ENCODE data around the gene SLC66A2.
"Not testable (repeated sequence)": the region's sequence is repeated elsewhere in the genome, so short reads cannot be mapped to it uniquely, and the experiment has no call there.

SLC66A2 gene

DNA sequence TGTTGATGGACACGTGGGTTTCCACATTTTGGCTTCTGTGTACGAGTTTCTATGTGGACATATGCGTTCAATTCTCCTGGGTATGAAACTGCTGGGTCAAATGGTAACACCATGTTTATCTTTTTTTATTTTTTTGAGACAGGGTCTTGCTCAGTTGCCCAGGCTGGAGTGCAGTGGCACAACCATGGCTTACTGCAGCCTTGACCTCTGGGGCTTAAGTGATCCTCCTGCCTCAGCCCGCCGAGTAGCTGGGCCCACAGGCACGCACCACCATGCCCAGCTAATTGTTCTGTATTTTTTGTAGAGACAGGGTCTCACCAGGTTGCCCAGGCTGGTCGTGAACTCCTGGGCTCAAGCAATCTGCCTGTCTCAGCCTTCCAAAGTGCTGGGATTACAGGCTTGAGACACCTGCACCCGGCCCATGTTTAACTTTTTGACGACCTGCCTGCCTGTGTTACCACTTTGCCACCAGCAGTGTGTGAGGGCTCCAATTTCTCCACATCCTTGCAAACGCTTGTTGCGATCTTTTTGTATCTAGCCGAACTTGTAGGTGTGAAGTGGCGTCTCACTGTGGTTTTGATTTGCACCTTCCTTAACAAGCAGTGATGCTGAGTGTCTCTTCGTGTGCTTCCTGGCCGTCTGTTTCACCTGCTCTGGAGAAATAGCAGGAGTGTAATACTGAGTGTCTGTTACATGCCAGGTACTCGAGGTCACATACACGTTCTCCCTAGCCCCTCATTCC is 19.9 kb upstream of the SLC66A2 start:
- no peak for DNase-seq (ENCODE audit: low spot score)

DNA sequence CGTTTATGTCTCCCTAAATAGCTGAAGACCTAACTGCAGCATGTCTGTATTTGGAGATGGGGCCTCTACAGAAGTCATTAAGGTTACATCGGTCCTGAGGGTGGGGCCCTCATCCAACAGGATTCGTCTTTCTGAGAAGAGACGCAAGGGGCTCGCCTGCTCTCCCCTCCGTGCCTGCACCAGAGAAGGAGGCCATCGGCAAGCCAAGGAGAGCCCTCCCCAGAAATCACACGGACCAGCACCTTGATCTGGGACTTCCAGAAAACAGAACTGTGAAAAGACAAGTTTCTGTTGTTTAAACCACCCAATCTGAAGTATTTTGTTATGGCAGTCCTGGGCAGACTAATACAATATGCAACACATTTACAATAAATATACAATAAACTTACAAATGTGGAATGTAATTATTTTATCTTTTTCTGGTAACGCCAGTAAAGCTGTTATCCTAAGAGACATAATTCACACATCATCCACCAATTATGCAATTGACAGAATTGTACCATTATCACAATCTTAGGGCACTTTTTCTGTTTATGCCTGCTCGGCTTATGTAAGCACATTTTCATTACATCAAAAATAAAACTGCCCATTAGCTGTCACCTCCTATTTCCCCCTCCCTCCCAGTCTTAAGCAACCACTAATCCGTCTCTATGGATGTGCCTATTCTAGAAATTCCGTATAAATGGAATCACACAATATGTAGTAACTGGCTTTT is 19.1 kb upstream of the SLC66A2 start:
- no peak for DNase-seq (ENCODE audit: low spot score)

DNA sequence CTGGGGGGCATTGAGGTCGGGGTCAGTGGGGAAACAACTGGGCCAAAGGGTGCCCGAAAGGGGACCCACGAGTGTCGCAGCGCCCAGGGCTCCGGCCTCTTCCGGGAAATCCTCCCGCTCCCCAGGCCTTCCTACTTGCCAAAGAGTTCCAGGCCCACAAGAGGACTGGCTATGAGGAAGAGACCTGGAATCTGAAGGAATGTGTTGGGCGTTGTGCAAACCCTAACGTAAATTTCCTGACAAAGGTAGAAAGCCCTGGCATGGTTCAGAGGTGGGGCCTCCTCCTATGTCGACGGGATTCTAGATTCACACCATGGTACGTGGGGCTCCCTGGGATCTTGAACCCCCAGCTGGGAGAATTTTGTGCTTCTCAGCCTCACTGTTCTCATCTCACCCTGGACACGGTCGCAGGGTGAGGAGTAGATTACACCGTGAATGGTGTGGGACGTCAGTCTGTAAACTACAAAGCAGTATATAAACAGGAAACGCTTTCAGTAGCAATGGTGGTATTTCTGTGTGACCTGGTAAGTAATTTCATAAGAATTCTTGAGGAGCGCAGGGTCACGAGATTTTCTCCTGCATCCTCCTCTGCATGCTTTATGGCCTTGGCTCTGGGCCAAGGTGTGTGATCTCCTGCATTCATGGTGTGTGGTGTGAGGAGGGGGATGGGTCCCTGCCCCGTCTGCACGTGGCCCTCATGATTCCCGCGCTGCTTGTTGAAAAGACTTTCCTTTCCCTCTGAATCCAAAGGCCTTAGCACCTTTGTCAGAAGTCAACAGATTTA is 13.9 kb upstream of the SLC66A2 start:
- DNase-seq (ENCODE audit: low spot score), result no peak

DNA sequence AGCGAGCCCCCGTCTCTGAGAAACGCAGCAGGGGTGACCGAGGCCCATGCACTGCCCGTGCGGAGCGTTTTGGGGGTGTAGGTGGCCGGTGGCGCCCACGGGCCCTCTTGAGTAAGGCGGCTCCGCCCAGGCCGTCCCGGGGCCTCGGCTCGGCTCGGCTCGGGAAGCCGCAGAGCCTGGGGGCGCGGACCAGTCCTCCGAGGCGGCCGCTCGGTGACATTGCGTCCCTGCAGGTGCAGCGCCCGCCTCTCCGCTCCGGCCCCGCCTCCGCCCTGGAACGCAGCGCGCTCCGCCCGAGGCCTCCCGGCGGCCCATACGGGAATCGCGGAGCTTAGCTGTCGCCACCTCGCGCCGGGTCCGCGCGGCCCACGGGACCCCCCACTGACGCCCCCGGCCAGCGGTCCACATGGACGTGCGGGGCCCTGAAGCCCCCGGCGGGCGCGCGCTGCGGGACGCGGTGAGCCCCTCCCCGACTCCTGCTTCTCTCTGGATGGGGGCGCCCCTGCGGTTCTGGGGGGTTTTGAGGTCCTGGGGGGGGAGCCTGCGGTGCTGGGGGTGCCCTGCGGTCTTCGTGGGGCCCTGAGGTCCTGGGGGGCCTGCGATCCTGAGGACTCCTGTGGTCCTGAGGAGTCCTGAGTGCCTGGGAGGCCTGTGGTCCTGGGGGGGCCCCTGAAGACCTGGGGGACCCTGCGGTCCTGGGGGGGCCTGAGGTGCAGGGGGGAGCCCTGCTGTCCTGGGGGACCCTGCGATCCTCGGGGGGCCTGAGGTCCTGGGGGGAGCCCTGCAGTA is 13.1 kb upstream of the SLC66A2 start, which contains the start of gene HSBP1L1:
Gene HSBP1L1, plus strand, starts transcription at position 314 of the 789 bp plus-strand sequence. Its CDS starts 93 bp downstream, at position 407.
- DNase-seq (ENCODE audit: low spot score), result peak; percentile 81

DNA sequence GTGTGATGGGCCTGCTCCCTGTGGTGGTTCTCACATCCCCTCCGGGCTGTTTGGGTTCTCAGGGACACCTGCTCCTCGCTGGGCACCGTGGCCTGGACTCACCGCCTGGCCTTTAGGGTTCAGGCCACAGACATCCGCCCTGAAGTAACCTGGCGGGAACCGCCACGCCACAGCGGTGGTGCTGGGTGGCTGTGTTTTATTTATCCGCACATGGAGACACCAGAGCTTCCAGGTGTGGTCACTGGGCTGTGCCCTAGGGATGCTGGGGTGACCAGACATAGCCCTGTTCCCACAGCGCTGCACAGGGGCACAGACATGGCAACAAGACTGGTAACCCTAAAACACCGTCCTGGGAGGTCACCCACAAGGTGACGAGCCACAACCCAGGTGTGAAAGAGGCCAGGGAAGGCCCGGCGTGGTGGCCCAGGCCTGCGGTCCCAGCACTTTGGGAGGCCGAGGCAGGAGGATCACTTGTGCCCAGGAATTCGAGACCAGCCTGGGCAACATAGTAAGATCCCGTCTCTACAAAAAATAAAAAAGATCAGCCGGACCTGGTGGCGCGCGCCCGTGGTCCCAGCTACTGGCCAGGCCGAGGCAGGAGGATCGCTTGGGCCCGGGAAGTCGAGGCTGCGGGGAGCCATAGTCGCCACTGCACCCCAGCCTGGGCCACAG is 12.3 kb upstream of the SLC66A2 start:
- DNase-seq (ENCODE audit: low spot score), result no peak

DNA sequence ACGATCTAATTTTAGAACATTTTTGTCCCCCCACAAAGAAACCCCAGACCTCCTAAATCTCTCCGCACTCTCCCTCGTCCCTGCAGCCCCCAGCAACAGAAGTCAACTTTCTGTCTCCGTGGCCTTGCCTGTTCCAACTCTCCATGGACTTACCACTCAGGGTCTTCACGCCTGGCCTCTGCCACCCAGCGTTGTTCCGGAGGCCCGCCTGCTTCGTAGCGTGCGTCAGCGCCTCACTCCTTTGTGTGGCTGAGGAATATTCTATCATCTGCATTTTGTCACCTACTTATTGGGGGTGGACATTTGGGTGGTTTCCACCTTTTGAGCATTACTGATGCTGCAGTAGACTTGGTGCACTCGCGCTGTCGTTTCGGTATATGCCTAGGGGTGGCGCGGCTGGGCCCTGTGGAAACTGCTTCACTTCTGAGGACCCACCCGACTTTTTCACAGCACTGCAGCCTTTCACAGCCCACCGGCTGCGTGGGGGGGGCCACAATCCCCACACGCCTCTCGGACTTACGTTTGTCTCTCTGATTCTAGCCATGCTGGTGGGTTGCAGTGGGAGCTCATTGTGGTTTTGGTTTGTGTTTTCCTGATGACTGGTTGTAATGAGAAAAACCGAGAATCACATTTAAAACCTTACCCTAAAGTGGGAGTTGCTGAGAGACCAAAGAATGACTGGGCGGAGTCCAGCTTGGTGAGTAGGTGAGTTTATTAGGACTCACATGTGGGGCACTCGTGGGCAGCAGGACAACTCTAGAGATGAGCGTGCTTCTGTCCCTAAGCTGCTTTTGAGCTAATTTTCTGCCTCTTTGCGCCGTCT is 11.6 kb upstream of the SLC66A2 start:
- peak; percentile 51 for DNase-seq (ENCODE audit: low spot score)

DNA sequence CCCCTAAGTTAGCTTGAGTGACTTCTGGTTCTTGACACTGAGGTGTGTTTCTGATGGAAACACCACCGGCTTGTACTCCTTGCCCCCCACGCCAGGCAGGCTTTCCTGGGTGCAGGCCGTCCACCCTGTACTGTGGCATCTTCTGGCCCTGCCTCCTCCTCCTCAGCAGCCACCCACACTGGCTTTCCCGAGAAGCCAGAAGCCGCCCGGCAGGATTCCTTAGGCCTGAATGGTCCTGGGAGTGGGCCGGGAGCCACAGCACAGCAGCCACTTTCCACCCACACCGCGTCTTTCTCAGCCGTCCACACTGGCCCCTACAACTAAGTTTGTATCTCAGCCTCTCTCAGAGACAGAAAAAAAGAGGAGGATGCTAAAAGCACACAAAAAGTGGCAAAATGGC is 10.9 kb upstream of the SLC66A2 start:
- DNase-seq (ENCODE audit: low spot score), result no peak

DNA sequence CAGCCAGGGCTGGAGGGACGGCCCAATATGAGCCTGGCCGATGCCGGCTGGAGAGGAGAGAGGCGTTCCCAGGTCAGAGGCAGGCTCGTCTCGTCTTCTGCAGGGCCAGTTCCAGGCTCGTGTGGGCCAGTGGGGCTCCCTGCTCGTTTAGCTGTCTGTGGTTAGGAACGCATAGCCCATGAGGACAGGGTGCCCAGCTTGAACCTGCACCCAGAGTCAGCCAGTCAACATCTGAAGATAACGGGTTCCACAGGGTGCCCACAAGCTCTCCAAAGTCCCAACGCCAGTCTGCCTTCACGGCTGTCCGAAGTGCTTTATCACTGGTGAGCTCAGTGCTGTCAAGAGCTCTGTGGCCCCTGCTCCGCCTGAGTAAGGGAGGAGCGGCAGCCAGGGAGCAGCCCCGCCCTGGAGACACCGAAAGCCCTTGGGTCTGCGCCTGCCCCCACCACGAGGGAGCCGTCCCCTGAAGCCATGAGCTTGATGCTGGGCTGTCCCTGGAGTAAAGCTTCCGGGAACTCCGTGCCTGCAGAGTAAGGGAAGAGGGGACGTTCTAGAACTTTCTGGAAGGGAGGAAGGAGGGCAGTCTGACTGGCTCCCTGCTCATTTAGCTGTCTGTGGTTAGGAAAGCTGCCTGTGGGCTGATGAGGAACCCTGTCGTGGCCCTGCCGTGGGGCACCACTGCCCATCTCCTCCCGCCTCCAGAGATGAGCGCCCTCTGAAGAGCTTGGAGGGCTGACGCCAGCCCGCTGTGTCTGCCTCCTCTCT is 10.3 kb upstream of the SLC66A2 start:
- DNase-seq (ENCODE audit: low spot score), result no peak

DNA sequence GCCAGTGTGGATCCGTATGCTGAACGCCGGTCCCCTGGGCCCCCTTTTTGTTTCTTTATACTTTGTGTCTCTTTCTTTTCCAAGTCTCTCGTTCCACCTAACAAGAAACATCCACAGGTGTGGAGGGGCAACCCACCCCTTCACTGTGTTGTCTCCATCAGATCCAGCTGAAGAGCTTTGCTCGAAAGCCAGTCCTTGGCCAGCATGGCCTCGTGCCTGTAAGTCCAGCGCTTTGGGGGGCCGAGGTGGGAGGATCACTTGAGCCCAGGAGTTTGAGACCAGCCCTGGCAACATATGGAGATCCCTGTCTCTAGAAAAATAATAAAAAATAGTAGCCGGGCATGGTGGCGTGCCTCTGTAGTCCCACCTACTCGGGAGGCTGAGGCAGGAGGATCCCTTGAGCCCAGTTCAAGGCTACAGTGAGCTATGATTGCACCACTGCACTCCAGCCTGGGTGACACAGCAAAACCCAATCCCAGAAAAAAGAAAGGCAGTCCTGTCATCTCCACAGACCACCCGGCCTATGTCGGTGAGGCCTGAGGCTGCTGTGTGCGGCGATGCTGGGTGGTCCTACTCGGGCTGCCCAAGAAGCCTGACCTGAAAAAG is 9.6 kb upstream of the SLC66A2 start:
- no peak for DNase-seq (ENCODE audit: low spot score)

DNA sequence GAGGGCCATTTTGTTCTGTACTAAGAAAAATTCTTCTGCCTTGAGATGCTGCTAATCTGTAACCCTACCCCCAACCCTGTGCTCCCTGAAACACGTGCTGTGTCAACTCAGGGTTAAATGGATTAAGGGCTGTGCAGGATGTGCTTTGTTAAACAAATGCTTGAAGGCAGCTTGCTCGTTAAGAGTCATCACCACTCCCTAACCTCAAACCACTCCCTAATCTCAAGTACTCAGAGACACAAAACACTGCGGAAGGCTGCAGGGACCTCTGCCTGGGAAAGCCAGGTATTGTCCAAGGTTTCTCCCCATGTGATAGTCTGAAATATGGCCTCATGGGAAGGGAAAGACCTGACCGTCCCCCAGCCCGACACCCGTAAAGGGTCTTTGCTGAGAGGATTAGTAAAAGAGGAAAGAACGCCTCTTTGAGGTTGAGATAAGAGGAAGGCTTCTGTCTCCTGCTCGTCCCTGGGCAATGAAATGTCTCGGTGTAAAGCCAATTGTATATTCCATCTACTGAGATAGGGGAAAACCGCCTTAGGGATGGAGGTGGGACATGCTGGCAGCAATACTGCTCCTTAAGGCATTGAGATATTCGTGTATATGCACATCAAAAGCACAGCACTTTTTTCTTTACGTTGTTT is 8.8 kb upstream of the SLC66A2 start:
- DNase-seq (ENCODE audit: low spot score), result not testable (repeated sequence)

DNA sequence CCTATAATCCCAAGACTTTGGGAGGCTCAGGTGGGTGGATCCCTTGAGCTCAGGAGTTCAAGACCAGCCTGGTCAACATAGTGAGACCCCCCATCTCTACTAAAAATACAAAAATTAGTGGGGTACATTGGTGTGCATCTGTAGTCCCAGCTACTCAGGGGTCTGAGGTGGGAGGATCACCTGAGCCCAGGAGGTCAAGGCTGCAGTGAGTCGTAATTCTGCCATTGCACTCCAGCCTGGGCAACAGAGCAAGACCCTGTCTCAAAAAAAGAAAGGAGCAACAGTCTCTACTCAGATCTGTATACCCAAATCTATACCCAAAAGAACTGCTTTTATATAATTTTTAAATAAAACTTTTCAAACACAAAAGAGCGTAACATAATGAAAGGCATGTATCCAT is 7.5 kb upstream of the SLC66A2 start:
- DNase-seq (ENCODE audit: low spot score), result no peak

DNA sequence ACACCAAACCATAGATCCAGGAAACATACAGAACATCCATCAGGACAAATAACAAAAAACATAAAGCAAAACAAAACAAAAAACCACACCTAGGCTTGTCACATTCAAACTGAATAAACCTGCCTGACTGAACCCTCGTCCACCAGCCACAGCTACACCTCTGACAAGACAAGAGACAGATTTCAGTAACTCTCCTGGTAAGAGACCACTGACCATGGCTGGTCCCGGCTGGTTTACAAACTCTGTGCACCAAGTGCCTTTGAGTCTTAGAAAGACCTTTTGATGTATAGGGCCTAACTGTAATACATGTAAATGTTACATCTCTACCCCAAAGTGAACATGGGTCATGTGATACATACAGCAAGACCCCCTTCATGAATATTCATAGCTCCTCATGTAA is 4.8 kb upstream of the SLC66A2 start:
- DNase-seq (ENCODE audit: low spot score), result no peak

DNA sequence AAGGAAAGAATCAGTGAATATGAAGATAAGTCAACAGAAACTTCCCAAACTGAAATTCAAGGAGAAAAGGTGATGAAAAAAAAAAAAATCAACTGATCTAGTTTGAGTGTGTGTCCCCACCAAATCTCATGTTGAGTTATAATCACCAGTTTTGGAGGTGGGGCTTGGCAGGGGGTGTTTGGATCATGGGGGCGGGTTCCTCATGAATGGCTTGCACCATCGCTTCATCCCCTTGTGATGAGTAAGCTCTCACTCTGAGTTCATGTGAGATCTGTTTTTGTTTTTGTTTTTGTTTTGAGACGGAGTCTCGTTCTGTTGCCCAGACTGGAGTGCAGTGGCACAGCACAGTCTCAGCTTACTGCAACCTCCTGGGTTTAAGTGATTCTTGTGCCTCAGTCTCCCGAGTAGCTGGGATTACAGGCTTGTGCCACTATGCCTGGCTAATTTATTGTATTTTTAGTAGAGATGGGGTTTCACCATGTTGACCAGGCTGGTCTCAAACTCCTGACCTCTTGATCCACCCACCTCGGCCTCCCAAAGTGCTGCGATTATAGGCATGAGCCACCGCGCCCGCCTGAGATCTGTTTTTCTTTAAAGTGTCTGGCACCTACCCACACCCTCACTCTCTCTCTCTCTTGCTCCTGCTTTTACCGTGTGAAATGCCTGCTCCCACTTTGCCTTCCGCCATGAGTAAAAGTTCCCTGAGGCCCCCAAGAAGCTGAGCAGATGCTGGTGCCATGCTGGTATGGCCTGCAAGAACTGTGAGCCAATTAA is 4.0 kb upstream of the SLC66A2 start:
- DNase-seq (ENCODE audit: low spot score), result no peak

DNA sequence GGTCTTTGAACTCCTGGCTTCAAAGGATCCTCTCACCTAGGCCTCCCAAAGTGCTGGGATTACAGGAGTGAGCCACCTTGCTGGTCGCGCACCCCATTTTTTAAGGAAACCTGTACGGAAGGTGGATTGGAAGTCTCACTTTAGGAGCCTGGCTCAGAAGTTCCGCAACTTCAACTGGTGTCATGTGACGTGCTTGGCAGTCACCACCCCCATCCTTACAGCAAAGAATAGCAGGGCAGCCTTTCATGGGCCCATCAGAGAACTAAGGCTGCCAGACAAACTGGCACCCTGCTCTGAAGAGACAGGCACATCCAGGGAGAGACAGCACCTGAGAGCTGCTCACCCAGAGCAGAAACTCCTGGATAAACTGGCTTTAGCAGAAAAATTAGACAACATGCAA is 3.3 kb upstream of the SLC66A2 start:
- no peak for DNase-seq (ENCODE audit: low spot score)

DNA sequence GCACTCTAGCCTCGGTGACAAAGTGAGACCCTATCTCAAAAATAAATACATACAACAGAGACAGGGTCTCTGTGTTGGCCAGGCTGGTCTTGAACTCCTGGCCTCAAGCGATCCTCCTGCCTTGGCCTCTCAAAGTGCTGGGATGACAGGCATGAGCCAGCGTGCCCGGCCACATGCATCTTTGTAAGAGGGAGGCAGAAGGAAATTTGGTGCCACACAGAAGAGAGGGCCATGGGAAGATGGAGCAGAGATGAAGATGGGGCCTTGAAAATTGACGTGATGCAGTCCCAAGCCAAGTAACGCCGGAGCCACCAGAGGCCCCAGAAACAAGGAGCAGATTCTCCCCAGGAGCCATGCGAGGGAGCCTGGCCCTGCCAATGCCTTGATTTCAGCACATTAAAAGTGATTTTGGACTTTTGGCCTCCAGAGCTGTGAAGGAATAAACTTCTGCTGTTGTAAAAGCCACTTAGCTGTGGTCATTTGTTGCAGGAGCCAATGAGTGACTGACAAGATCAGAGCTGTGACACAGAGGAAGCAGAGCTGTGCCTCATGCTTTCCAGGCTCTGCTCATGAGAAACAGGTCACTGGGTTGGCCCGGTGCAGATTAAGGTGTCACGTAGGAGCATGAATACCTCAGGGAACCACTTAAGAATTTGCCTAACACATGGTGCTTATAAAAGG is 2.7 kb upstream of the SLC66A2 start:
- no peak for DNase-seq (ENCODE audit: low spot score)

DNA sequence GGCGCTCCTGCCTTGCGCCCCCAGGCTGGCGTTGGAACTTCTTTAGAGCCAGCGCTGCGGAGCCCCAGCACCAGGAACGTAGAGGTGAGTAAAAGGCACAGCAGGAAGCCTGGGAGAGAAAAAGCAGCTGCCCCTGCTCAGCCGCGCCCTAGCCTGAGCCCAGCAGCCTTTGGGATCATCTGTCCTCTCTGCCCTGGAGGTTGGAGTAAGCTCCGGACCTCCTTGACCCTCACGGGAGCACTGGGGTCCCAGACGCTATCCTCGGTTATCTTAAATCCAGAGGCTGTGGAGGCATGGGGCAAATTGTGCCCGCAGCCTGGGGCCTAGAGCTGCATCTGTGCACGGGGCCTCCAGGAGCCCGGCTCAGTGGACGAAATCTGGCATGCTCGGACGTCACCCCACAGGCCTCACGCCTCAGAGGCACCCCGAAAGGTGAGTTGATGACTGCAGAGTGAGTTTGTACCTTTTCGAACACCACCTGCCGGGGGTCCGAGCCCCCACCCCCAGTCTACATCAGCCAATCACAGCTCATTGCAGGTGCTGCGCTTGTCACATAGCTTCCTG is 1.6 kb upstream of the SLC66A2 start:
- DNase-seq (ENCODE audit: low spot score), result no peak

DNA sequence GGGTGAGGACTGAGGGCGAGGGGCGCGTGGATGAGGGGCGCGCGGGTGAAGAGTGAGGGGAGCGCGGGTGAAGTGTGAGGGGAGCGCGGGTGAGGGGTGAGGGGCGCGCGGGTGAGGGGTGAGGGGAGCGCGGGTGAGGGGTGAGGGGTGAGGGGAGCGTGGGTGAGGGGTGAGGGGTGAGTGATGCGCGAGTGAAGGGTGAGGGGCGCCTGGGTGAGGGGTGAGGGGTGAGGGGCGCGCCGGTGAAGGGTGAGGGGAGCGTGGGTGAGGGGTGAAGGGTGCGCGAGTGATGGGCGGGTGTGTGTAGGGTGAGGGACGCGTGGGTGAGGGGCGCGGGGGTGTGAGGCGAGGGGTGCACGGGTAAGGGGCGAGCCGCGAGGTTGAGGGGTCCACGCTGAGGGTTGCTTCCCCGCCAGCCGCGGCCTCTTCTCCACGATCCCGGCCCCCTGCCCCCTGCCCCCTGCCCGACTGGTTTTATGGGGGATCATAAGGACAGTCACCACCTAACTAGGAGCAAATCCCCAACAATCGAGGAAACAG is 1.1 kb upstream of the SLC66A2 start:
- DNase-seq (ENCODE audit: low spot score), result no peak

All from germinal center (tissue), 1 donor.